ENCODE results near the gene SLC25A27. TPM values are rescaled to one million over a fixed set of nuclear protein-coding genes. Genes with fewer than 3 reads are reported as not detected.

Gene SLC25A27
- total and polyA plus RNA-seq, 2 donors (not counting 1 experiment from before 2014, with no cell fraction given): 0.75 to 3.8 TPM

DNA sequence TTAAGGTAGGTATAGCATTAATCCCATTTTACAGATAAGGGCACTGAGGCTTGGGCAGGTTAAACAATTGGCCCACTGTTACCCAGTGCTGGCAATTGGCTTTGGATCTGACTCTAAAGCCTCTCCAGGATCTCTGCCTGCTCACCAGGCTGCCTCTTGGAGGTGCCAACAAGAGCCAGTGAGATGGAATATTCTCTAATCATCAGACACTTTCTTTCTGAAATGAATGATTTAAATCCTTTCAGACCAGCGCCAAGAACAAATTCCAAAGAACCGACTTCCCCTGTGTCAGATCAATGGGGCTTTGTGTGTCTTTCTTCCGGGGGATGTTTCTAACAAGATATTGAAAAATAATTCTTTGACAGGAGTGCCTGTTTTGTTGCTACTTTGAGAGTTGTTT, 23.8 kb upstream of the SLC25A27 start:
- Histone ChIP-seq H3K4me1 (ENCODE audit: control insufficient read depth in 2 of 2, insufficient read depth in 2 of 2, low read length in 2 of 2) (no peaks in the 10 kb centered on the region), H3K4me3 (ENCODE audit: control extremely low read depth in 1 of 5, extremely low read depth in 1 of 5, insufficient read depth in 1 of 5, low read depth in 2 of 5, low read length in 4 of 5) (no peak overlapping the region), H3K79me2 (ENCODE audit: control insufficient read depth, insufficient read depth, low read length) (no peaks in the 10 kb centered on the region), H3K27ac (ENCODE audit: low read length in 2 of 2) (no peak overlapping the region), H2AFZ (ENCODE audit: insufficient read depth, low read depth, low read length, poor library complexity, severe bottlenecking) (no peak overlapping the region), H3K4me2 (replicated peaks; ENCODE audit: low read depth, low read length, poor library complexity, severe bottlenecking) (no peak overlapping the region), H3K9me3 (ENCODE audit: control extremely low read depth in 1 of 3, control insufficient read depth in 2 of 3, insufficient read depth in 1 of 3, low read length in 2 of 3) (no peaks in the 10 kb centered on the region), H3K36me3 (replicated peaks in 1 of 2; ENCODE audit: control extremely low read depth in 1 of 2, control insufficient read depth in 1 of 2, extremely low read depth in 1 of 2, insufficient read depth in 2 of 2, low read length in 1 of 2) (no peaks in the 10 kb centered on the region), H3K27me3 (replicated peaks in 1 of 4; ENCODE audit: control extremely low read depth in 1 of 4, control insufficient read depth in 3 of 4, insufficient read depth in 4 of 4, low read length in 3 of 4) (peaks cover 0 to 4% (median 0%) of the 10 kb centered on the region in 4 experiments), H3K9ac (ENCODE audit: low read length) (no peak overlapping the region), H4K20me1 (ENCODE audit: control insufficient read depth, insufficient read depth, low read length, poor library complexity, severe bottlenecking) (no peaks in the 10 kb centered on the region)
- Mint-ChIP-seq H3K27me3 (peaks cover 7% of the 10 kb centered on the region), H3K4me3 (no peak overlapping the region), H3K9me3 (ENCODE audit: insufficient read depth) (no peaks in the 10 kb centered on the region), H3K4me1 (peaks cover 9% of the 10 kb centered on the region), H3K27ac (no peak overlapping the region)
- no peak for TF ChIP-seq EZH2 (IDR thresholded peaks at IDR 0.05; ENCODE audit: borderline replicate concordance, insufficient read depth, low read depth, low read length, poor library complexity, severe bottlenecking)
- TF ChIP-seq, protein P1, sequence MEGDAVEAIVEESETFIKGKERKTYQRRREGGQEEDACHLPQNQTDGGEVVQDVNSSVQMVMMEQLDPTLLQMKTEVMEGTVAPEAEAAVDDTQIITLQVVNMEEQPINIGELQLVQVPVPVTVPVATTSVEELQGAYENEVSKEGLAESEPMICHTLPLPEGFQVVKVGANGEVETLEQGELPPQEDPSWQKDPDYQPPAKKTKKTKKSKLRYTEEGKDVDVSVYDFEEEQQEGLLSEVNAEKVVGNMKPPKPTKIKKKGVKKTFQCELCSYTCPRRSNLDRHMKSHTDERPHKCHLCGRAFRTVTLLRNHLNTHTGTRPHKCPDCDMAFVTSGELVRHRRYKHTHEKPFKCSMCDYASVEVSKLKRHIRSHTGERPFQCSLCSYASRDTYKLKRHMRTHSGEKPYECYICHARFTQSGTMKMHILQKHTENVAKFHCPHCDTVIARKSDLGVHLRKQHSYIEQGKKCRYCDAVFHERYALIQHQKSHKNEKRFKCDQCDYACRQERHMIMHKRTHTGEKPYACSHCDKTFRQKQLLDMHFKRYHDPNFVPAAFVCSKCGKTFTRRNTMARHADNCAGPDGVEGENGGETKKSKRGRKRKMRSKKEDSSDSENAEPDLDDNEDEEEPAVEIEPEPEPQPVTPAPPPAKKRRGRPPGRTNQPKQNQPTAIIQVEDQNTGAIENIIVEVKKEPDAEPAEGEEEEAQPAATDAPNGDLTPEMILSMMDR (IDR thresholded peaks at IDR 0.05): no peak
- WGBS (ENCODE audit: insufficient coverage): no CpG with 5 or more reads among the region's 3 CpGs
- DNase-seq: no peak
- ATAC-seq (ENCODE audit: low read depth): no peak
- intact Hi-C loops (cut with micrococcal nuclease): no loop called here
- ChIA-PET POLR2A (no interaction called here), CTCF (no interaction called here)

DNA sequence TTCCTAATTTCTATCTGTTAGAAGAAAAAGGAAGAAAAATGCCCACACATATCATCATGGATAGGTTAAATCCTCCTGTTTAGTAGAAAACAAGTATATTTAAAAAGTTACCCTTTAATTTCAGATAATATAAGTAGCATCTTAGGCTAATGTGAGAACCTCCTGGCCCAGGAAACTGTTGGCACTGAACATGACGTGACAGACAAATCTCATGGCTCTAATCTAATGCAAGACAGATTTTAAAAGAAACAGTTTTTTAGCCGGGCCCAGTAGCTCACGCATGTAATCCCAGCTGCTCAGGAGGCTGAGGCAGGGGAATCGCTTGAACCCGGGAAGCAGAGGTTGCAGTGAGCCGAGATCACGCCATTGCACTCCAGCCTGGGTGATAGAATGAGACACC, 23.1 kb upstream of the SLC25A27 start:
- no peak overlapping the region for H3K27ac Mint-ChIP-seq
- no peaks in the 10 kb centered on the region for H3K79me2 ChIP-seq (ENCODE audit: control insufficient read depth, insufficient read depth, low read length)
- H3K9ac ChIP-seq (ENCODE audit: low read length): no peak overlapping the region
- H3K4me1 Mint-ChIP-seq: peaks cover 9% of the 10 kb centered on the region
- ChIA-PET POLR2A (no interaction called here), CTCF (interaction anchor here (0.6 to 0.8 kb wide), 2 partner anchors 68 to 409 kb away, joined by 3 read pairs; no protein-coding TSS in a partner anchor)
- no peaks in the 10 kb centered on the region for H3K36me3 ChIP-seq (replicated peaks in 1 of 2; ENCODE audit: control extremely low read depth in 1 of 2, control insufficient read depth in 1 of 2, extremely low read depth in 1 of 2, insufficient read depth in 2 of 2, low read length in 1 of 2)
- no peaks in the 10 kb centered on the region for H3K9me3 Mint-ChIP-seq (ENCODE audit: insufficient read depth)
- H3K4me2 ChIP-seq (replicated peaks; ENCODE audit: low read depth, low read length, poor library complexity, severe bottlenecking): no peak overlapping the region
- no peak for DNase-seq
- no peak for ATAC-seq (ENCODE audit: low read depth)
- no peak overlapping the region for H2AFZ ChIP-seq (ENCODE audit: insufficient read depth, low read depth, low read length, poor library complexity, severe bottlenecking)
- H3K9me3 ChIP-seq (ENCODE audit: control extremely low read depth in 1 of 3, control insufficient read depth in 2 of 3, insufficient read depth in 1 of 3, low read length in 2 of 3): no peaks in the 10 kb centered on the region
- H3K4me3 ChIP-seq (ENCODE audit: control extremely low read depth in 1 of 5, extremely low read depth in 1 of 5, insufficient read depth in 1 of 5, low read depth in 2 of 5, low read length in 4 of 5): no peak overlapping the region
- no peaks in the 10 kb centered on the region for H4K20me1 ChIP-seq (ENCODE audit: control insufficient read depth, insufficient read depth, low read length, poor library complexity, severe bottlenecking)
- no peak overlapping the region for H3K4me3 Mint-ChIP-seq
- H3K27me3 Mint-ChIP-seq: peaks cover 5% of the 10 kb centered on the region
- no peaks in the 10 kb centered on the region for H3K4me1 ChIP-seq (ENCODE audit: control insufficient read depth in 2 of 2, insufficient read depth in 2 of 2, low read length in 2 of 2)
- no peaks in the 10 kb centered on the region for H3K27me3 ChIP-seq (replicated peaks in 1 of 4; ENCODE audit: control extremely low read depth in 1 of 4, control insufficient read depth in 3 of 4, insufficient read depth in 4 of 4, low read length in 3 of 4)
- TF ChIP-seq EZH2 (IDR thresholded peaks at IDR 0.05; ENCODE audit: borderline replicate concordance, insufficient read depth, low read depth, low read length, poor library complexity, severe bottlenecking): no peak
- TF ChIP-seq, protein P1 (IDR thresholded peaks at IDR 0.05): no peak
- H3K27ac ChIP-seq (ENCODE audit: low read length in 2 of 2): no peak overlapping the region
- 98% methylated on average over 6 of the region's 7 CpGs for WGBS (ENCODE audit: insufficient coverage)
- intact Hi-C loops (cut with micrococcal nuclease): no loop called here
